H1 (cell line): ENCODE results near the gene SLC25A51. TPM values are rescaled to one million over a fixed set of nuclear protein-coding genes. Genes with fewer than 3 reads are reported as not detected.
A peak's percentile ranks its signal among the peaks of the same experiment; 100 is the strongest.

Experiments
- CTCF ChIA-PET: fragments of 300-600 bp; sonication (Branson Sonifier 250); formaldehyde crosslinking; loops from one replicate; lab custom pipeline; 2021; ENCODE audit not compliant: partially characterized antibody; lab: Charles Lee
- POLR2A ChIA-PET: fragments of 300-600 bp; sonication (Branson Sonifier 250); formaldehyde crosslinking; loops from one replicate; lab custom pipeline; 2021; ENCODE audit warnings: inconsistent platforms; ENCODE audit not compliant: partially characterized antibody; lab: Charles Lee
- DNase-seq, 2 experiments: peaks; one replicate each; pipeline versions ENCODE4 v3.0.0 to v3.0.0-alpha.2; 2010 to 2022; ENCODE audit warnings: low spot score in 2 of 2, low read depth in 1 of 2, mixed read lengths in 1 of 2
- FAIRE-seq: peaks from 2 replicates; lab custom pipeline; 2011; peaks lifted over from hg19 to GRCh38; lab: Jason Lieb, UNC
- H2AFZ ChIP-seq: 2 replicates; pipeline ENCODE4 v1.8.1; 2012; ENCODE audit warnings: low read length, inconsistent platforms
- H2AK5ac ChIP-seq: 2 replicates; pipeline ENCODE4 v1.6.1; 2013; ENCODE audit warnings: low read depth, low read length
- H2BK120ac ChIP-seq: replicated peaks from 2 replicates; pipeline ENCODE3; 2013; ENCODE audit warnings: low read depth, low read length, inconsistent platforms
- H2BK12ac ChIP-seq: 2 replicates; pipeline ENCODE4 v1.6.1; 2013; ENCODE audit warnings: low read depth, low read length
- H2BK15ac ChIP-seq: 2 replicates; pipeline ENCODE4 v1.6.1; 2013; ENCODE audit warnings: low read length
- H2BK20ac ChIP-seq: 2 replicates; pipeline ENCODE4 v1.6.1; 2013; ENCODE audit warnings: low read length
- H2BK5ac ChIP-seq: 2 replicates; pipeline ENCODE4 v1.6.1; 2013; ENCODE audit warnings: low read depth, low read length
- H3K14ac ChIP-seq: 2 replicates; pipeline ENCODE4 v1.6.1; 2013; ENCODE audit warnings: inconsistent platforms; ENCODE audit not compliant: insufficient read length
- H3K18ac ChIP-seq: 2 replicates; pipeline ENCODE4 v1.6.1; 2013; ENCODE audit warnings: low read length; ENCODE audit errors: extremely low read depth
- H3K23ac ChIP-seq: 2 replicates; pipeline ENCODE4 v1.6.1; 2013; ENCODE audit warnings: inconsistent platforms; ENCODE audit not compliant: insufficient read length
- H3K23me2 ChIP-seq: 2 replicates; pipeline ENCODE4 v1.6.1; 2013; ENCODE audit warnings: low read depth, low read length
- H3K27ac ChIP-seq: 2 replicates; pipeline ENCODE4 v1.6.1; 2011; ENCODE audit warnings: low read depth, low read length, inconsistent platforms
- H3K27me3 ChIP-seq, 4 experiments: replicated peaks in 1 of 4; 1 replicate in 1 of 4; 2 replicates in 3 of 4; pipeline versions ENCODE4 v1.6.1 to v1.8.1; 2011 to 2013; ENCODE audit warnings: low read length in 3 of 4, mild to moderate bottlenecking in 3 of 4, inconsistent platforms in 2 of 4, mixed read lengths in 2 of 4, moderate library complexity in 1 of 4; ENCODE audit not compliant: control insufficient read depth in 3 of 4, insufficient read depth in 3 of 4; ENCODE audit errors: extremely low read depth in 1 of 4
- H3K36me3 ChIP-seq, 4 experiments: 2 replicates each; pipeline versions ENCODE4 v1.6.1 to v1.8.1; 2011 to 2013; ENCODE audit warnings: mild to moderate bottlenecking in 4 of 4, low read length in 3 of 4, moderate library complexity in 2 of 4, control low read depth in 1 of 4, inconsistent platforms in 1 of 4; ENCODE audit not compliant: insufficient read depth in 4 of 4, control insufficient read depth in 2 of 4
- H3K4ac ChIP-seq: replicated peaks from 2 replicates; pipeline ENCODE3; 2013; ENCODE audit warnings: low read length, low read depth, mixed read lengths, inconsistent platforms; ENCODE audit not compliant: insufficient read length
- H3K4me1 ChIP-seq, 4 experiments: replicated peaks in 1 of 4; 1 replicate in 1 of 4; 2 replicates in 3 of 4; pipeline versions ENCODE4 v1.6.1 to v1.8.1; 2011 to 2013; ENCODE audit warnings: low read length in 3 of 4, inconsistent platforms in 2 of 4, mixed read lengths in 1 of 4; ENCODE audit not compliant: insufficient read depth in 4 of 4, control insufficient read depth in 3 of 4
- H3K4me2 ChIP-seq, 2 experiments: 2 replicates each; pipeline versions ENCODE4 v1.6.1 to v1.8.1; 2011 to 2013; ENCODE audit warnings: low read depth in 2 of 2, low read length in 2 of 2, control low read depth in 1 of 2, inconsistent platforms in 1 of 2, mild to moderate bottlenecking in 1 of 2; ENCODE audit not compliant: insufficient read depth in 1 of 2
- H3K4me3 ChIP-seq, 4 experiments: fragments of 200-600, 300-600 bp in 1 of 4; sonication (generic), shearing (Covaris generic), sonication (Bioruptor Twin) in 1 of 4; 2 replicates each; pipeline versions ENCODE4 v1.5.1 to v1.8.1; 2011 to 2016; ENCODE audit warnings: low read length in 4 of 4, low read depth in 3 of 4, control low read depth in 2 of 4, inconsistent platforms in 2 of 4, mild to moderate bottlenecking in 2 of 4, mixed read lengths in 1 of 4, moderate library complexity in 1 of 4; ENCODE audit not compliant: insufficient read depth in 2 of 4; ENCODE audit errors: extremely low read depth in 1 of 4
- H3K56ac ChIP-seq: replicated peaks from 2 replicates; pipeline ENCODE3; 2013; ENCODE audit warnings: low read depth, mild to moderate bottlenecking, mixed read lengths, low read length, inconsistent platforms; ENCODE audit not compliant: insufficient read length
- H3K79me1 ChIP-seq: 2 replicates; pipeline ENCODE4 v1.6.1; 2013; ENCODE audit warnings: low read depth, low read length, control low read depth
- H3K79me2 ChIP-seq, 2 experiments: 2 replicates each; pipeline versions ENCODE4 v1.6.1 to v1.8.1; 2012 to 2013; ENCODE audit warnings: low read length in 2 of 2, mild to moderate bottlenecking in 2 of 2, inconsistent platforms in 1 of 2; ENCODE audit not compliant: insufficient read depth in 2 of 2, control insufficient read depth in 1 of 2
- H3K9ac ChIP-seq, 4 experiments: replicated peaks in 1 of 4; 1 replicate in 1 of 4; 2 replicates in 3 of 4; pipeline versions ENCODE4 v1.6.1 to v1.8.1; 2011 to 2013; ENCODE audit warnings: low read depth in 3 of 4, low read length in 3 of 4, control low read depth in 2 of 4, mild to moderate bottlenecking in 2 of 4, moderate library complexity in 2 of 4, inconsistent platforms in 1 of 4; ENCODE audit errors: extremely low read depth in 1 of 4
- H3K9me3 ChIP-seq, 2 experiments: 2 replicates each; pipeline versions ENCODE4 v1.6.1 to v1.8.1; 2012 to 2013; ENCODE audit warnings: mild to moderate bottlenecking in 2 of 2, moderate library complexity in 2 of 2, control low read depth in 1 of 2, inconsistent platforms in 1 of 2, low read depth in 1 of 2, low read length in 1 of 2, mixed read lengths in 1 of 2; ENCODE audit not compliant: insufficient read depth in 2 of 2
- H4K20me1 ChIP-seq, 2 experiments: replicated peaks in 1 of 2; 2 replicates each; pipeline versions ENCODE3 to v1.8.1; 2011 to 2013; ENCODE audit warnings: inconsistent platforms in 2 of 2, low read length in 2 of 2, mild to moderate bottlenecking in 1 of 2; ENCODE audit not compliant: insufficient read depth in 2 of 2, control insufficient read depth in 1 of 2
- H4K5ac ChIP-seq: 2 replicates; pipeline ENCODE4 v1.6.1; 2013; ENCODE audit warnings: low read length, low read depth, mixed read lengths, inconsistent platforms; ENCODE audit not compliant: insufficient read length
- H4K8ac ChIP-seq: 2 replicates; pipeline ENCODE4 v1.8.0; 2013; ENCODE audit warnings: mild to moderate bottlenecking, moderate library complexity, low read length, inconsistent platforms; ENCODE audit not compliant: insufficient read depth; ENCODE audit errors: extremely low read depth
- H4K91ac ChIP-seq: replicated peaks from 2 replicates; pipeline ENCODE3; 2013; ENCODE audit warnings: low read length, mixed read lengths, inconsistent platforms; ENCODE audit not compliant: insufficient read length
- CEBPB ChIP-seq: IDR thresholded peaks from 2 replicates; pipeline ENCODE4 v1.6.1; 2012; ENCODE audit warnings: low read depth, low read length
- CHD2 ChIP-seq: IDR thresholded peaks from 2 replicates; pipeline ENCODE4 v1.6.1; 2012; ENCODE audit warnings: low read length, improper control_type of control experiment
- HDAC6 ChIP-seq: IDR thresholded peaks from one replicate; pipeline ENCODE4 v1.7.1; 2012; ENCODE audit warnings: low read depth, mild to moderate bottlenecking, inconsistent platforms, low read length, moderate library complexity
- NANOG ChIP-seq: IDR thresholded peaks from 2 replicates; pipeline ENCODE4 v1.6.1; 2011; ENCODE audit warnings: low read length, low read depth, mild to moderate bottlenecking, inconsistent platforms; ENCODE audit not compliant: insufficient read depth, poor library complexity, severe bottlenecking
- POU5F1 ChIP-seq: IDR thresholded peaks from 2 replicates; pipeline ENCODE4 v1.6.1; 2011; ENCODE audit warnings: low read depth, mild to moderate bottlenecking, low read length, moderate library complexity
- SP2 ChIP-seq: IDR thresholded peaks from 2 replicates; pipeline ENCODE4 v1.6.1; 2012; ENCODE audit warnings: mild to moderate bottlenecking, low read length, inconsistent platforms
- ZNF274 ChIP-seq: IDR thresholded peaks from 2 replicates; pipeline ENCODE4 v1.7.0; 2012; ENCODE audit warnings: low read length, borderline replicate concordance; ENCODE audit errors: extremely low read depth
- WGBS, 2 experiments: shearing (Covaris generic) in 1 of 2; methylation state at CpG; one replicate each; pipeline versions ENCODE4 v1.1.6 to v1.1.7; 2013 to 2015; ENCODE audit warnings: low lambda C conversion rate in 2 of 2, mixed read lengths in 2 of 2, inconsistent platforms in 1 of 2, low coverage in 1 of 2, missing lambda C conversion rate in 1 of 2; ENCODE audit not compliant: insufficient replicate concordance in 2 of 2, insufficient coverage in 1 of 2, insufficient read length in 1 of 2; ENCODE audit errors: extremely low coverage in 1 of 2, missing lambda C conversion rate in 1 of 2; 5-methylcytosine and 5-hydroxymethylcytosine counted together
- polyA plus RNA-seq, 7 experiments: library from polyadenylated mRNA; depleted of rRNA in 3 of 7; stranded (reverse) in 5 of 7; unstranded in 2 of 7; fragments of >200 nt in 5 of 7; fragments of 200-250 nt in 2 of 7; gene quantifications; 1 replicate in 5 of 7; 2 replicates in 1 of 7; 4 replicates in 1 of 7; pipeline versions ENCODE4 v1.2.1 to v1.2.3, GENCODE V29; 2011 to 2013; ENCODE audit warnings: missing spikeins in 2 of 7, mixed read lengths in 2 of 7
- total RNA-seq: library from RNA; stranded (reverse); fragmentation: NEBNext Ultra II Directional; extraction: Animal tissue kit (Norgen Biotek cat#: 25700); gene quantifications from 2 replicates; pipeline ENCODE4 v1.2.1, GENCODE V29; 2021
- TF ChIP-seq, protein P1 (sequence below), 3 experiments: IDR thresholded peaks; 1 replicate in 2 of 3; 2 replicates in 1 of 3; pipeline versions ENCODE4 v1.5.1 to v1.6.1; 2011; ENCODE audit warnings: low read length in 3 of 3, mild to moderate bottlenecking in 3 of 3, inconsistent platforms in 2 of 3, low read depth in 1 of 3, moderate library complexity in 1 of 3; ENCODE audit not compliant: insufficient read depth in 1 of 3; ENCODE audit errors: control extremely low read depth in 1 of 3

Gene SLC25A51
- total and polyA plus RNA-seq, 2 of the 8 experiments (the other 6 are each of a cell fraction or from before 2014, with no cell fraction given) = 8.0 to 14.5 TPM

DNA sequence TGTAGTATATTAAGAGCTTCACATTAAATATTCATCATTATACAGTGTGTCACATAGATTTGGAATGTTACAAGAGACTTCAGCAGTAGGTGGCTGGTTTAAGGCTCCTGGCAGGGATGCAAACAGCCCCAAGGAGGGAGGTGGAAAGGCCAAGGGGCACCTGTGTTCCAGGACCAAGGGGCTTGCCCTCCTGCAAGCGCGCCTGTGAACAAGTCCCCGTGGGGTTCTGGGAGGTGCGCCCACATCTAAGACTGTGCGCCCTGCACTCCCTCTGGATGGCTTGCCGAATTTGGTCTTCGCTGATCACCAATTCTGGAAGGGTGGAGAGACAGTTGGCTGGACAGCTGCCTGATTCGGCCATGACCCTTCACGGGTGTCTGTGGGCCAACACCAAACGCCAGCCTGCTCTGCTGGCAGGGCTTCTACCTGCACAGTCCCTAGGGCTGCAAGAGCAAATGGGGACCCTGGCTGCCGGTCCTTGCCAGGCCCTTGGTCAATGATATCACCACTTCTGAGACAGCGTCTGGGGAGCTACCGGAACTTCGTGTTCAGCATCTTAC lies 12.1 kb upstream of the SLC25A51 start:
- Histone ChIP-seq H4K5ac (no peak overlapping the region), H3K36me3 (no peaks in the 10 kb centered on the region; a peak in 1 of 8 replicates), H3K4ac (no peak overlapping the region), H3K79me1 (no peaks in the 10 kb centered on the region; the same call in 1 of the 2 replicates), H2BK5ac (no peak overlapping the region), H3K27ac (no peak overlapping the region), H3K9me3 (no peaks in the 10 kb centered on the region), H2AK5ac (no peak overlapping the region), H3K9ac (no peak overlapping the region; a peak in 1 of 7 replicates), H3K4me1 (peaks cover 0 to 14% (median 3%) of the 10 kb centered on the region in 4 experiments; a peak in 3 of 7 replicates), H3K4me3 (no peak overlapping the region), H4K91ac (no peak overlapping the region), H3K14ac (no peak overlapping the region), H2AFZ (no peak overlapping the region), H2BK20ac (no peak overlapping the region), H3K27me3 (no peaks in the 10 kb centered on the region), H3K4me2 (no peak overlapping the region), H2BK15ac (no peak overlapping the region), H2BK12ac (no peak overlapping the region), H2BK120ac (no peak overlapping the region), H3K79me2 (no peaks in the 10 kb centered on the region), H4K20me1 (no peaks in the 10 kb centered on the region), H3K18ac (no peak overlapping the region), H3K23ac (no peak overlapping the region), H3K56ac (no peak overlapping the region), H3K23me2 (no peaks in the 10 kb centered on the region), H4K8ac (peak overlapping the region; percentile 72; the same call in 1 of the 2 replicates)
- ChIA-PET POLR2A (no interaction called here), CTCF (interaction anchor here (0.9 to 4.5 kb wide), 11 partner anchors 9 to 348 kb away, joined by 3 to 31 read pairs (median 13); no protein-coding TSS in a partner anchor)
- WGBS, 2 experiments = 95% methylated on average over 14 of the region's 14 CpGs; no CpG with 5 or more reads in 1 of the 2 experiments
- no peak for FAIRE-seq
- no peak for DNase-seq
- TF ChIP-seq NANOG (no peak), POU5F1 (no peak), CEBPB (no peak), ZNF274 (no peak), HDAC6 (no peak), CHD2 (no peak), SP2 (no peak)
- TF ChIP-seq, protein P1, sequence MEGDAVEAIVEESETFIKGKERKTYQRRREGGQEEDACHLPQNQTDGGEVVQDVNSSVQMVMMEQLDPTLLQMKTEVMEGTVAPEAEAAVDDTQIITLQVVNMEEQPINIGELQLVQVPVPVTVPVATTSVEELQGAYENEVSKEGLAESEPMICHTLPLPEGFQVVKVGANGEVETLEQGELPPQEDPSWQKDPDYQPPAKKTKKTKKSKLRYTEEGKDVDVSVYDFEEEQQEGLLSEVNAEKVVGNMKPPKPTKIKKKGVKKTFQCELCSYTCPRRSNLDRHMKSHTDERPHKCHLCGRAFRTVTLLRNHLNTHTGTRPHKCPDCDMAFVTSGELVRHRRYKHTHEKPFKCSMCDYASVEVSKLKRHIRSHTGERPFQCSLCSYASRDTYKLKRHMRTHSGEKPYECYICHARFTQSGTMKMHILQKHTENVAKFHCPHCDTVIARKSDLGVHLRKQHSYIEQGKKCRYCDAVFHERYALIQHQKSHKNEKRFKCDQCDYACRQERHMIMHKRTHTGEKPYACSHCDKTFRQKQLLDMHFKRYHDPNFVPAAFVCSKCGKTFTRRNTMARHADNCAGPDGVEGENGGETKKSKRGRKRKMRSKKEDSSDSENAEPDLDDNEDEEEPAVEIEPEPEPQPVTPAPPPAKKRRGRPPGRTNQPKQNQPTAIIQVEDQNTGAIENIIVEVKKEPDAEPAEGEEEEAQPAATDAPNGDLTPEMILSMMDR (IDR thresholded peaks at IDR 0.05; ENCODE audit: control extremely low read depth in 1 of 3, insufficient read depth in 1 of 3, low read depth in 1 of 3, low read length in 3 of 3) = no peak
